Sigmoid colon (tissue), 4 donors: ENCODE measurements around the gene EML4.
A peak's percentile ranks its signal among the peaks of the same experiment; 100 is the strongest.

Experiments used
- EP300 ChIP-seq, 4 donors: sonication (generic); formaldehyde crosslinking; IDR thresholded peaks; one replicate each; pipeline ENCODE4 v1.6.1; 2017; ENCODE audit warnings: antibody characterized with exemption in 4 of 4
- POLR2A ChIP-seq, 2 donors: fragments of 450-650 bp; IDR thresholded peaks; one replicate each; pipeline ENCODE4 v1.6.1; 2016; ENCODE audit warnings: antibody characterized with exemption in 2 of 2, mild to moderate bottlenecking in 2 of 2, moderate library complexity in 2 of 2
- POLR2AphosphoS5 ChIP-seq, 4 donors: sonication (generic); formaldehyde crosslinking; IDR thresholded peaks; one replicate each; pipeline ENCODE4 v1.6.1; 2017; ENCODE audit warnings: antibody characterized with exemption in 4 of 4
- TF ChIP-seq, protein P1 (sequence below), 4 experiments: fragments of 450-650 bp in 3 of 4; fragments of 200-600 bp in 1 of 4; IDR thresholded peaks; one replicate each; pipeline ENCODE4 v1.5.1; 2016 to 2019; ENCODE audit warnings: antibody characterized with exemption in 4 of 4, mild to moderate bottlenecking in 3 of 4, moderate library complexity in 2 of 4

- TF ChIP-seq POLR2A (IDR thresholded peaks at IDR 0.05) = no peak
- TF ChIP-seq, protein P1, sequence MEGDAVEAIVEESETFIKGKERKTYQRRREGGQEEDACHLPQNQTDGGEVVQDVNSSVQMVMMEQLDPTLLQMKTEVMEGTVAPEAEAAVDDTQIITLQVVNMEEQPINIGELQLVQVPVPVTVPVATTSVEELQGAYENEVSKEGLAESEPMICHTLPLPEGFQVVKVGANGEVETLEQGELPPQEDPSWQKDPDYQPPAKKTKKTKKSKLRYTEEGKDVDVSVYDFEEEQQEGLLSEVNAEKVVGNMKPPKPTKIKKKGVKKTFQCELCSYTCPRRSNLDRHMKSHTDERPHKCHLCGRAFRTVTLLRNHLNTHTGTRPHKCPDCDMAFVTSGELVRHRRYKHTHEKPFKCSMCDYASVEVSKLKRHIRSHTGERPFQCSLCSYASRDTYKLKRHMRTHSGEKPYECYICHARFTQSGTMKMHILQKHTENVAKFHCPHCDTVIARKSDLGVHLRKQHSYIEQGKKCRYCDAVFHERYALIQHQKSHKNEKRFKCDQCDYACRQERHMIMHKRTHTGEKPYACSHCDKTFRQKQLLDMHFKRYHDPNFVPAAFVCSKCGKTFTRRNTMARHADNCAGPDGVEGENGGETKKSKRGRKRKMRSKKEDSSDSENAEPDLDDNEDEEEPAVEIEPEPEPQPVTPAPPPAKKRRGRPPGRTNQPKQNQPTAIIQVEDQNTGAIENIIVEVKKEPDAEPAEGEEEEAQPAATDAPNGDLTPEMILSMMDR (IDR thresholded peaks at IDR 0.05) = no peak
- TF ChIP-seq EP300 (IDR thresholded peaks at IDR 0.05) = peak in 1 of 4 donors; percentile 35
- TF ChIP-seq POLR2AphosphoS5 (IDR thresholded peaks at IDR 0.05) = peak; percentile 37 to 68 (median 65)
Measured at GRCh38 chr2:42132966-42133641, 36.0 kb upstream of the EML4 start.
